SK-N-SH treated with all-trans-retinoic acid at 6 μM for 48 hours (cell line): ENCODE measurements around the gene ZNF891.

Experiments used
- ATAC-seq: fragments of 200-7000 bp; cut with Tn5 transposase; 3 replicates; pipeline ENCODE4 v1.9.1; 2020; ENCODE audit warnings: mild to moderate bottlenecking, moderate library complexity
- ARNTL ChIP-seq: fragments of 450-650 bp; formaldehyde crosslinking; IDR thresholded peaks from 2 replicates; pipeline ENCODE4 v1.5.0; 2020; ENCODE audit warnings: low read depth, mild to moderate bottlenecking, moderate library complexity, borderline replicate concordance
- BACH2 ChIP-seq: fragments of 250-450 bp; sonication (Bioruptor Pico); IDR thresholded peaks from 2 replicates; pipeline ENCODE4 v1.9.0; 2021; ENCODE audit warnings: mild to moderate bottlenecking, borderline replicate concordance
- ESRRG ChIP-seq: fragments of 250-450 bp; sonication (Bioruptor Pico); IDR thresholded peaks from 2 replicates; pipeline ENCODE4 v1.6.1; 2021; ENCODE audit warnings: mild to moderate bottlenecking
- GLIS3 ChIP-seq: fragments of 250-450 bp; sonication (Bioruptor Pico); IDR thresholded peaks from 2 replicates; pipeline ENCODE4 v1.5.0; 2020; ENCODE audit warnings: mild to moderate bottlenecking, moderate library complexity
- ISL1 ChIP-seq: fragments of 250-450 bp; sonication (Bioruptor Pico); IDR thresholded peaks from 2 replicates; pipeline ENCODE4 v2.1.2; 2022; ENCODE audit warnings: mild to moderate bottlenecking, moderate library complexity
- OSR1 ChIP-seq: fragments of 250-450 bp; sonication (Bioruptor Pico); IDR thresholded peaks from 2 replicates; pipeline ENCODE4 v1.8.0; 2022; ENCODE audit warnings: moderate library complexity, mild to moderate bottlenecking, inconsistent platforms
- PPARA ChIP-seq: fragments of 250-450 bp; sonication (Bioruptor Pico); IDR thresholded peaks from 2 replicates; pipeline ENCODE4 v1.5.0; 2020; ENCODE audit warnings: mild to moderate bottlenecking, borderline replicate concordance
- RARB ChIP-seq: fragments of 250-450 bp; sonication (Bioruptor Pico); IDR thresholded peaks from 2 replicates; pipeline ENCODE4 v1.8.0; 2021; ENCODE audit warnings: mild to moderate bottlenecking, moderate library complexity
- SNAI2 ChIP-seq: fragments of 250-450 bp; sonication (Bioruptor Pico); IDR thresholded peaks from 2 replicates; pipeline ENCODE4 v1.5.0; 2020; ENCODE audit warnings: mild to moderate bottlenecking, moderate library complexity
- TCF4 ChIP-seq: fragments of 250-450 bp; sonication (Bioruptor Pico); IDR thresholded peaks from 2 replicates; pipeline ENCODE4 v1.8.0; 2021; ENCODE audit warnings: mild to moderate bottlenecking, moderate library complexity, borderline replicate concordance
- TOX ChIP-seq: fragments of 250-450 bp; sonication (Bioruptor Pico); IDR thresholded peaks from 2 replicates; pipeline ENCODE4 v1.8.0; 2021; ENCODE audit warnings: mild to moderate bottlenecking, moderate library complexity, borderline replicate concordance
- ZC3H10 ChIP-seq: fragments of 250-450 bp; sonication (Bioruptor Pico); IDR thresholded peaks from 2 replicates; pipeline ENCODE4 v1.5.1; 2021; ENCODE audit warnings: mild to moderate bottlenecking, moderate library complexity
- ZFP3 ChIP-seq: fragments of 250-450 bp; sonication (Bioruptor Pico); IDR thresholded peaks from 2 replicates; pipeline ENCODE4 v1.5.0; 2020; ENCODE audit warnings: mild to moderate bottlenecking, moderate library complexity
- ZFP30 ChIP-seq: fragments of 450-650 bp; formaldehyde crosslinking; IDR thresholded peaks from 2 replicates; pipeline ENCODE4 v1.5.0; 2022; ENCODE audit warnings: mild to moderate bottlenecking, moderate library complexity
- ZNF565 ChIP-seq: fragments of 450-650 bp; formaldehyde crosslinking; conservative IDR thresholded peaks from 2 replicates; pipeline ENCODE4 v1.5.0; 2020; ENCODE audit warnings: low read depth, mild to moderate bottlenecking, moderate library complexity
- ZNF70 ChIP-seq: fragments of 450-650 bp; formaldehyde crosslinking; IDR thresholded peaks from 2 replicates; pipeline ENCODE4 v1.5.0; 2020; ENCODE audit warnings: mild to moderate bottlenecking, moderate library complexity
- ZNF8 ChIP-seq: fragments of 450-650 bp; formaldehyde crosslinking; IDR thresholded peaks from 2 replicates; pipeline ENCODE4 v1.5.0; 2020; ENCODE audit warnings: mild to moderate bottlenecking, moderate library complexity
- TF ChIP-seq, protein P1 (sequence below): fragments of 250-450 bp; sonication (Bioruptor Pico); IDR thresholded peaks from 2 replicates; pipeline ENCODE4 v1.5.0; 2020; ENCODE audit warnings: mild to moderate bottlenecking, moderate library complexity
- TF ChIP-seq, protein P2 (sequence below): fragments of 250-450 bp; sonication (Bioruptor Pico); IDR thresholded peaks from 2 replicates; pipeline ENCODE4 v1.8.0; 2021; ENCODE audit warnings: low read depth, mild to moderate bottlenecking, moderate library complexity, borderline replicate concordance
- TF ChIP-seq, protein P3 (sequence below): fragments of 250-450 bp; sonication (Bioruptor Pico); IDR thresholded peaks from 2 replicates; pipeline ENCODE4 v1.5.1; 2020; ENCODE audit warnings: low read depth, mild to moderate bottlenecking, moderate library complexity
- TF ChIP-seq, protein P4 (sequence below): fragments of 250-450 bp; sonication (Bioruptor Pico); IDR thresholded peaks from 2 replicates; pipeline ENCODE4 v1.5.1; 2021; ENCODE audit warnings: mild to moderate bottlenecking, moderate library complexity

Gene ZNF891

GRCh38 chr12:133058203-133059113, 71.6 kb downstream of the ZNF891 start:
- no peak for ATAC-seq
- TF ChIP-seq ZNF70 (no peak), SNAI2 (CRISPR knock-in tag) (no peak), ESRRG (CRISPR knock-in tag) (no peak), ZC3H10 (CRISPR knock-in tag) (no peak), PPARA (CRISPR knock-in tag) (no peak), TCF4 (CRISPR knock-in tag) (no peak), BACH2 (CRISPR knock-in tag) (no peak), ARNTL (CRISPR knock-in tag) (no peak), ZNF565 (CRISPR knock-in tag) (no peak), RARB (CRISPR knock-in tag) (no peak), TOX (CRISPR knock-in tag) (no peak), ISL1 (CRISPR knock-in tag) (no peak), GLIS3 (CRISPR knock-in tag) (no peak), ZNF8 (CRISPR knock-in tag) (no peak), ZFP30 (CRISPR knock-in tag) (no peak), OSR1 (no peak)
- TF ChIP-seq, protein P1, sequence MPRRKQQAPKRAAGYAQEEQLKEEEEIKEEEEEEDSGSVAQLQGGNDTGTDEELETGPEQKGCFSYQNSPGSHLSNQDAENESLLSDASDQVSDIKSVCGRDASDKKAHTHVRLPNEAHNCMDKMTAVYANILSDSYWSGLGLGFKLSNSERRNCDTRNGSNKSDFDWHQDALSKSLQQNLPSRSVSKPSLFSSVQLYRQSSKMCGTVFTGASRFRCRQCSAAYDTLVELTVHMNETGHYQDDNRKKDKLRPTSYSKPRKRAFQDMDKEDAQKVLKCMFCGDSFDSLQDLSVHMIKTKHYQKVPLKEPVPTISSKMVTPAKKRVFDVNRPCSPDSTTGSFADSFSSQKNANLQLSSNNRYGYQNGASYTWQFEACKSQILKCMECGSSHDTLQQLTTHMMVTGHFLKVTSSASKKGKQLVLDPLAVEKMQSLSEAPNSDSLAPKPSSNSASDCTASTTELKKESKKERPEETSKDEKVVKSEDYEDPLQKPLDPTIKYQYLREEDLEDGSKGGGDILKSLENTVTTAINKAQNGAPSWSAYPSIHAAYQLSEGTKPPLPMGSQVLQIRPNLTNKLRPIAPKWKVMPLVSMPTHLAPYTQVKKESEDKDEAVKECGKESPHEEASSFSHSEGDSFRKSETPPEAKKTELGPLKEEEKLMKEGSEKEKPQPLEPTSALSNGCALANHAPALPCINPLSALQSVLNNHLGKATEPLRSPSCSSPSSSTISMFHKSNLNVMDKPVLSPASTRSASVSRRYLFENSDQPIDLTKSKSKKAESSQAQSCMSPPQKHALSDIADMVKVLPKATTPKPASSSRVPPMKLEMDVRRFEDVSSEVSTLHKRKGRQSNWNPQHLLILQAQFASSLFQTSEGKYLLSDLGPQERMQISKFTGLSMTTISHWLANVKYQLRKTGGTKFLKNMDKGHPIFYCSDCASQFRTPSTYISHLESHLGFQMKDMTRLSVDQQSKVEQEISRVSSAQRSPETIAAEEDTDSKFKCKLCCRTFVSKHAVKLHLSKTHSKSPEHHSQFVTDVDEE (CRISPR knock-in tag) = no peak
- TF ChIP-seq, protein P2, sequence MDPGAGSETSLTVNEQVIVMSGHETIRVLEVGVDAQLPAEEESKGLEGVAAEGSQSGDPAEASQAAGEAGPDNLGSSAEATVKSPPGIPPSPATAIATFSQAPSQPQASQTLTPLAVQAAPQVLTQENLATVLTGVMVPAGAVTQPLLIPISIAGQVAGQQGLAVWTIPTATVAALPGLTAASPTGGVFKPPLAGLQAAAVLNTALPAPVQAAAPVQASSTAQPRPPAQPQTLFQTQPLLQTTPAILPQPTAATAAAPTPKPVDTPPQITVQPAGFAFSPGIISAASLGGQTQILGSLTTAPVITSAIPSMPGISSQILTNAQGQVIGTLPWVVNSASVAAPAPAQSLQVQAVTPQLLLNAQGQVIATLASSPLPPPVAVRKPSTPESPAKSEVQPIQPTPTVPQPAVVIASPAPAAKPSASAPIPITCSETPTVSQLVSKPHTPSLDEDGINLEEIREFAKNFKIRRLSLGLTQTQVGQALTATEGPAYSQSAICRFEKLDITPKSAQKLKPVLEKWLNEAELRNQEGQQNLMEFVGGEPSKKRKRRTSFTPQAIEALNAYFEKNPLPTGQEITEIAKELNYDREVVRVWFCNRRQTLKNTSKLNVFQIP = no peak
- TF ChIP-seq, protein P3, sequence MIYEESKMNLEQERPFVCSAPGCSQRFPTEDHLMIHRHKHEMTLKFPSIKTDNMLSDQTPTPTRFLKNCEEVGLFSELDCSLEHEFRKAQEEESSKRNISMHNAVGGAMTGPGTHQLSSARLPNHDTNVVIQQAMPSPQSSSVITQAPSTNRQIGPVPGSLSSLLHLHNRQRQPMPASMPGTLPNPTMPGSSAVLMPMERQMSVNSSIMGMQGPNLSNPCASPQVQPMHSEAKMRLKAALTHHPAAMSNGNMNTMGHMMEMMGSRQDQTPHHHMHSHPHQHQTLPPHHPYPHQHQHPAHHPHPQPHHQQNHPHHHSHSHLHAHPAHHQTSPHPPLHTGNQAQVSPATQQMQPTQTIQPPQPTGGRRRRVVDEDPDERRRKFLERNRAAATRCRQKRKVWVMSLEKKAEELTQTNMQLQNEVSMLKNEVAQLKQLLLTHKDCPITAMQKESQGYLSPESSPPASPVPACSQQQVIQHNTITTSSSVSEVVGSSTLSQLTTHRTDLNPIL (CRISPR knock-in tag) = no peak
- TF ChIP-seq, all 23 proteins: peak for 0

GRCh38 chr12:133057446-133057845, 72.6 kb downstream of the ZNF891 start:
- no peak for ATAC-seq
- TF ChIP-seq RARB (CRISPR knock-in tag) (no peak), SNAI2 (CRISPR knock-in tag) (no peak), OSR1 (no peak), PPARA (CRISPR knock-in tag) (no peak), ZFP3 (CRISPR knock-in tag) (no peak), ESRRG (CRISPR knock-in tag) (no peak), ARNTL (CRISPR knock-in tag) (no peak)
- TF ChIP-seq, protein P2 = no peak
- TF ChIP-seq, protein P4, sequence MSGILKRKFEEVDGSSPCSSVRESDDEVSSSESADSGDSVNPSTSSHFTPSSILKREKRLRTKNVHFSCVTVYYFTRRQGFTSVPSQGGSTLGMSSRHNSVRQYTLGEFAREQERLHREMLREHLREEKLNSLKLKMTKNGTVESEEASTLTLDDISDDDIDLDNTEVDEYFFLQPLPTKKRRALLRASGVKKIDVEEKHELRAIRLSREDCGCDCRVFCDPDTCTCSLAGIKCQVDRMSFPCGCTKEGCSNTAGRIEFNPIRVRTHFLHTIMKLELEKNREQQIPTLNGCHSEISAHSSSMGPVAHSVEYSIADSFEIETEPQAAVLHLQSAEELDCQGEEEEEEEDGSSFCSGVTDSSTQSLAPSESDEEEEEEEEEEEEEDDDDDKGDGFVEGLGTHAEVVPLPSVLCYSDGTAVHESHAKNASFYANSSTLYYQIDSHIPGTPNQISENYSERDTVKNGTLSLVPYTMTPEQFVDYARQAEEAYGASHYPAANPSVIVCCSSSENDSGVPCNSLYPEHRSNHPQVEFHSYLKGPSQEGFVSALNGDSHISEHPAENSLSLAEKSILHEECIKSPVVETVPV = no peak
